A673 (cell line): ENCODE data around the gene GSKIP.

Experiments
- CTCF ChIP-seq: fragments of 300-800, 200-600 bp; sonication (generic); conservative IDR thresholded peaks from 2 replicates; pipeline ENCODE4 v1.5.1; 2017; ENCODE audit warnings: low read depth, mild to moderate bottlenecking, antibody characterized with exemption, low read length, moderate library complexity, mixed read lengths
- EZH2 ChIP-seq: fragments of 200-600 bp; sonication (generic); IDR thresholded peaks from 2 replicates; pipeline ENCODE4 v1.6.1; 2017; ENCODE audit warnings: borderline replicate concordance, low read depth, mild to moderate bottlenecking, mixed read lengths, antibody characterized with exemption, low read length; ENCODE audit not compliant: poor library complexity, severe bottlenecking

- TF ChIP-seq CTCF (no peak), EZH2 (no peak)
These were observed 35.6 kb downstream of the GSKIP start for GRCh38 chr14:96398921-96399320.
